Ishikawa (cell line): ENCODE results near the gene SH3PXD2A.

Experiments
- CREB1 ChIP-seq: IDR thresholded peaks from 2 replicates; pipeline ENCODE4 v1.6.1; 2012; ENCODE audit warnings: low read depth
- EGR1 ChIP-seq: IDR thresholded peaks from 2 replicates; pipeline ENCODE4 v1.6.1; 2012
- EP300 ChIP-seq: IDR thresholded peaks from 2 replicates; pipeline ENCODE4 v1.6.1; 2012; ENCODE audit warnings: borderline replicate concordance
- NFIC ChIP-seq: IDR thresholded peaks from 2 replicates; pipeline ENCODE4 v1.6.1; 2012
- RAD21 ChIP-seq: IDR thresholded peaks from 2 replicates; pipeline ENCODE4 v1.6.1; 2012; ENCODE audit warnings: low read depth
- TAF1 ChIP-seq: IDR thresholded peaks from 2 replicates; pipeline ENCODE4 v1.6.1; 2012; ENCODE audit warnings: low read depth, mild to moderate bottlenecking
- TCF12 ChIP-seq: IDR thresholded peaks from 2 replicates; pipeline ENCODE4 v1.6.1; 2012; ENCODE audit warnings: low read depth
- YY1 ChIP-seq: IDR thresholded peaks from 2 replicates; pipeline ENCODE4 v1.6.1; 2012; ENCODE audit warnings: low read depth
- TF ChIP-seq, protein P1 (sequence below): IDR thresholded peaks from 2 replicates; pipeline ENCODE4 v1.6.1; 2012
- TF ChIP-seq, protein P2 (sequence below): IDR thresholded peaks from 2 replicates; pipeline ENCODE4 v1.6.1; 2012; ENCODE audit warnings: low read depth, mild to moderate bottlenecking
- TF ChIP-seq, protein P3 (sequence below): IDR thresholded peaks from 2 replicates; pipeline ENCODE4 v1.6.1; 2012

DNA sequence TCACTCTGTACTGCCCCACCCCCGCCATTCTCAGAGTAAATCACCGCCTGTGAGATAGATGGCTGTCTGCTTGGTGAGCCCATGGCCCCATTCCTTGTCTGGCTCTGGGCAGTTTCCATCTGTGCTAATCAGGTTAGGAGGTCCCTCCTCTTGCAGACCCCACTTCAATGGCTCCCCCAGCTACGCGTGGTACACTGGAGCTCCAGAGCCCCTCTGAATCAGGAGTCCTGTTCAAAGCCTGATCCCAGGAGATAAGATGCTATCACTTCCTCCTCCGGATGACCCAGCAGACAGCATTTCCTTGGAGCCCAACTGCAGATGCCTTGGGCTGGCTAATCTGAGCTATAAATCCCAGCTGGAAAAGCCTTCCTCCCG lies 122.3 kb downstream of the SH3PXD2A start:
- no peak for TF ChIP-seq TCF12
- TF ChIP-seq, protein P1, sequence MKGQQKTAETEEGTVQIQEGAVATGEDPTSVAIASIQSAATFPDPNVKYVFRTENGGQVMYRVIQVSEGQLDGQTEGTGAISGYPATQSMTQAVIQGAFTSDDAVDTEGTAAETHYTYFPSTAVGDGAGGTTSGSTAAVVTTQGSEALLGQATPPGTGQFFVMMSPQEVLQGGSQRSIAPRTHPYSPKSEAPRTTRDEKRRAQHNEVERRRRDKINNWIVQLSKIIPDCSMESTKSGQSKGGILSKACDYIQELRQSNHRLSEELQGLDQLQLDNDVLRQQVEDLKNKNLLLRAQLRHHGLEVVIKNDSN = no peak
- TF ChIP-seq EGR1 = no peak
- no peak for TF ChIP-seq EP300
- no peak for TF ChIP-seq RAD21
- TF ChIP-seq, protein P2, sequence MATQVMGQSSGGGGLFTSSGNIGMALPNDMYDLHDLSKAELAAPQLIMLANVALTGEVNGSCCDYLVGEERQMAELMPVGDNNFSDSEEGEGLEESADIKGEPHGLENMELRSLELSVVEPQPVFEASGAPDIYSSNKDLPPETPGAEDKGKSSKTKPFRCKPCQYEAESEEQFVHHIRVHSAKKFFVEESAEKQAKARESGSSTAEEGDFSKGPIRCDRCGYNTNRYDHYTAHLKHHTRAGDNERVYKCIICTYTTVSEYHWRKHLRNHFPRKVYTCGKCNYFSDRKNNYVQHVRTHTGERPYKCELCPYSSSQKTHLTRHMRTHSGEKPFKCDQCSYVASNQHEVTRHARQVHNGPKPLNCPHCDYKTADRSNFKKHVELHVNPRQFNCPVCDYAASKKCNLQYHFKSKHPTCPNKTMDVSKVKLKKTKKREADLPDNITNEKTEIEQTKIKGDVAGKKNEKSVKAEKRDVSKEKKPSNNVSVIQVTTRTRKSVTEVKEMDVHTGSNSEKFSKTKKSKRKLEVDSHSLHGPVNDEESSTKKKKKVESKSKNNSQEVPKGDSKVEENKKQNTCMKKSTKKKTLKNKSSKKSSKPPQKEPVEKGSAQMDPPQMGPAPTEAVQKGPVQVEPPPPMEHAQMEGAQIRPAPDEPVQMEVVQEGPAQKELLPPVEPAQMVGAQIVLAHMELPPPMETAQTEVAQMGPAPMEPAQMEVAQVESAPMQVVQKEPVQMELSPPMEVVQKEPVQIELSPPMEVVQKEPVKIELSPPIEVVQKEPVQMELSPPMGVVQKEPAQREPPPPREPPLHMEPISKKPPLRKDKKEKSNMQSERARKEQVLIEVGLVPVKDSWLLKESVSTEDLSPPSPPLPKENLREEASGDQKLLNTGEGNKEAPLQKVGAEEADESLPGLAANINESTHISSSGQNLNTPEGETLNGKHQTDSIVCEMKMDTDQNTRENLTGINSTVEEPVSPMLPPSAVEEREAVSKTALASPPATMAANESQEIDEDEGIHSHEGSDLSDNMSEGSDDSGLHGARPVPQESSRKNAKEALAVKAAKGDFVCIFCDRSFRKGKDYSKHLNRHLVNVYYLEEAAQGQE = no peak
- no peak for TF ChIP-seq TAF1
- TF ChIP-seq NFIC = no peak
- TF ChIP-seq YY1 = no peak
- TF ChIP-seq CREB1 = no peak
- TF ChIP-seq, protein P3, sequence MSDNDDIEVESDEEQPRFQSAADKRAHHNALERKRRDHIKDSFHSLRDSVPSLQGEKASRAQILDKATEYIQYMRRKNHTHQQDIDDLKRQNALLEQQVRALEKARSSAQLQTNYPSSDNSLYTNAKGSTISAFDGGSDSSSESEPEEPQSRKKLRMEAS = no peak
